HFF-Myc (cell line): ENCODE data around the gene LAYN.

ENCODE experiments used
- DNase-seq: peaks from one replicate; pipeline ENCODE4 v3.0.0-alpha.2; 2011; ENCODE audit warnings: low read depth; ENCODE audit errors: extremely low read depth
- H3K4me3 ChIP-seq: replicated peaks from 2 replicates; pipeline ENCODE4 v1.5.1; 2011; ENCODE audit warnings: low read depth, mild to moderate bottlenecking, control low read depth, low read length
- TF ChIP-seq, protein P1 (sequence below): IDR thresholded peaks from 2 replicates; pipeline ENCODE4 v1.5.1; 2012; ENCODE audit warnings: mild to moderate bottlenecking, low read depth, low read length, control low read depth; ENCODE audit errors: missing control alignments

The LAYN gene

DNA sequence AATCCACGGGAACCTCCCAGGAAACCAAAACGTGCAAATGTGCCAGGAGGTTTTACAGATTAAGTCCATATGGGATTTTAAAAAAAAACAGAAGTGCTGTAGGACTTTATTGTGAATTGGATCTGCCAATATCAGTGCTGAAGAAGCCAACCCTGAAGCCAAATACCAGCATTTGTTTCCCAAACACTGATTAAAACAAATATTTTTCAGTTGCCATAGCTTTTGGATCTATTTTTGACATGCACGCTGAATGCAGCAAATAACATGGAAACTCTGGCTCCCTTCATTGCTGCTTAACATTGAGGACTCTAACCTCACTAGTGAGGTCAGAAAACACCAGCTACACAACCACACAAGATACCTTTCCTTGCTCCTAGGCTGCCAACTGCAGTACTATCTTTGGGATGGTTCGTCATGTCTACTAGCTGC is 33.3 kb downstream of the LAYN start:
- TF ChIP-seq, protein P1, sequence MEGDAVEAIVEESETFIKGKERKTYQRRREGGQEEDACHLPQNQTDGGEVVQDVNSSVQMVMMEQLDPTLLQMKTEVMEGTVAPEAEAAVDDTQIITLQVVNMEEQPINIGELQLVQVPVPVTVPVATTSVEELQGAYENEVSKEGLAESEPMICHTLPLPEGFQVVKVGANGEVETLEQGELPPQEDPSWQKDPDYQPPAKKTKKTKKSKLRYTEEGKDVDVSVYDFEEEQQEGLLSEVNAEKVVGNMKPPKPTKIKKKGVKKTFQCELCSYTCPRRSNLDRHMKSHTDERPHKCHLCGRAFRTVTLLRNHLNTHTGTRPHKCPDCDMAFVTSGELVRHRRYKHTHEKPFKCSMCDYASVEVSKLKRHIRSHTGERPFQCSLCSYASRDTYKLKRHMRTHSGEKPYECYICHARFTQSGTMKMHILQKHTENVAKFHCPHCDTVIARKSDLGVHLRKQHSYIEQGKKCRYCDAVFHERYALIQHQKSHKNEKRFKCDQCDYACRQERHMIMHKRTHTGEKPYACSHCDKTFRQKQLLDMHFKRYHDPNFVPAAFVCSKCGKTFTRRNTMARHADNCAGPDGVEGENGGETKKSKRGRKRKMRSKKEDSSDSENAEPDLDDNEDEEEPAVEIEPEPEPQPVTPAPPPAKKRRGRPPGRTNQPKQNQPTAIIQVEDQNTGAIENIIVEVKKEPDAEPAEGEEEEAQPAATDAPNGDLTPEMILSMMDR: no peak
- DNase-seq: no peak
- H3K4me3 ChIP-seq: no peak overlapping the region

DNA sequence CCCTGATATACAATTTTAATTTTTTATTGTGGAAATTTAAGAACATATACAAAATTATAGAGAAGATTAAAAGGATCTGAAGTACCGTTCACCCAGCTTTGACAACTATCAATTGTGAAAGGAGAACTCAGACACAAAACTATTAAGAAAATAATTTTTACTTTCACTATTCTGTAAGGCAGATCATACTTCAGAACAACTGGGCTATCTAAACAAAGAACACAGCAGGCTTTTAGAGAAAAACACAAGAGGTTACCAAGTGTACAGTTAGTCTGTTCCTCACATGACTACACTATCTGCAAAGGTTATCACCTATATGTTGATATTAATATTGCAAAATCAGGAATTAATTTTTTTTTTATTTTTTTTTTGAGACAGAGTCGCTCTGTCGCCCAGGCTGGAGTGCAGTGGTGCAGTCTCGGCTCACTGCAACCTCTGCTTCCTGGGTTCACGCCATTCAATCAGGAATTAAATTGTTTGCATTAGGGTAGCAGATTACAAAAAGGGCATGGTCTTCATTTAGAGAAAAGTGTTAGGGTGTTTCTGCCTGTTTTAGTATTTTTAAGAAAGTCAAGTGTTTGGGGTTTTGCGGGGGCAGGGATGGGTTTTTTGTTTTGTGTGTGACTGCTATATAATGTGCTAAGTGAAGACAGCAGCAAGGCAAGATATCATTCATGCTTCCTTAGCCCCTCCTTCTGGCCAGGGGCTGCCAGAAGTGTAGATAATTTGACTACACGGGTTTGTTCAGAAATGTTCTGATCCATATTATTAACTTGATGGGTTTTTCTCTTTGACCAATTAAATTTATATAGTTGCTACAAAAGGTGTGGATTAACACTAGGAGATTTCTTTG is 34.1 kb downstream of the LAYN start:
- H3K4me3 ChIP-seq: no peak overlapping the region
- no peak for DNase-seq
- TF ChIP-seq, protein P1: no peak

DNA sequence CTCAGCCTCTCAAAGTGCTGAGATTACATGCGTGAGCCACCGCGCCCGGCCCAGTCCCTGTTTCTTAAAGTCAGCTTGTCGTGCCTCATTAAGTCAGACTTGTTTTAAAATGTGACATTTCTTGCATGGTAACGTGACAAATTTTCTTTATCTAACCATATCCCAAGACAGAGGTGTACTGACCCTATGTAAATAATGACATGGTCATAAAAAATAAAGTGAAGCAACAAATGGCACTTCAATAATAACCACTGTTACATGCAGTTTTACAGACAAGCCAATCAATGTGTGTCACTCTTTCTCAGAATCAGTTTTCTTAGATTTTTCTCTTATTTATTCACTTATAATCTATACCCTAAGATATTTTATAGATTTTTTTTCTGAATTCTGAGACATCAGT is 35.2 kb downstream of the LAYN start:
- H3K4me3 ChIP-seq: no peak overlapping the region
- no peak for DNase-seq
- TF ChIP-seq, protein P1: no peak

- no peak for DNase-seq
- TF ChIP-seq, protein P1: no peak
- H3K4me3 ChIP-seq: no peak overlapping the region
These were observed 37.3 kb downstream of the LAYN start for GRCh38 chr11:111577821-111578220.

GRCh38 chr11:111581341-111581740 is 40.8 kb downstream of the LAYN start:
- TF ChIP-seq, protein P1: no peak
- no peak overlapping the region for H3K4me3 ChIP-seq
- no peak for DNase-seq

- no peak overlapping the region for H3K4me3 ChIP-seq
- DNase-seq: no peak
- TF ChIP-seq, protein P1: no peak
These were observed 41.6 kb downstream of the LAYN start for GRCh38 chr11:111582163-111582562.
